Measurements from ENCODE around the gene PLA2G4F.

Gene PLA2G4F

DNA sequence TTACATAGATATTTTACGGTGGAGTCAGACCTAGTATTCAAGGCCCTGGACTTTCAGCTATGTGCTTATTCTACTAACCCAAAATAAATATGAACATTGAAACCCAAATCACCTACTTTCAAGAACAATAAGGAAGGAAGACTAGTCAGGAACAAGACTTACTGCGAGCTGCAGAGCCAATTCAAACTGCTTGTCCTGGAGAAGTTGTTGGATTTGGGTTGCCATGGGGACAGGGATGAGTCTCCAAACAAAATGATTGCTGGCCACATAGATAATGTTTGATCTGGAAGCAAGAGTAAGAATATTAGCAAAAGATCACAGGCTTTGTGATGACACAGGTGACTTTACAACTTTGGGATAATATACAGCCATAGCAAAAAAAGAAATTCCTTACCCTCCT, 21.6 kb upstream of the PLA2G4F start:
- TF ChIP-seq, protein P1, sequence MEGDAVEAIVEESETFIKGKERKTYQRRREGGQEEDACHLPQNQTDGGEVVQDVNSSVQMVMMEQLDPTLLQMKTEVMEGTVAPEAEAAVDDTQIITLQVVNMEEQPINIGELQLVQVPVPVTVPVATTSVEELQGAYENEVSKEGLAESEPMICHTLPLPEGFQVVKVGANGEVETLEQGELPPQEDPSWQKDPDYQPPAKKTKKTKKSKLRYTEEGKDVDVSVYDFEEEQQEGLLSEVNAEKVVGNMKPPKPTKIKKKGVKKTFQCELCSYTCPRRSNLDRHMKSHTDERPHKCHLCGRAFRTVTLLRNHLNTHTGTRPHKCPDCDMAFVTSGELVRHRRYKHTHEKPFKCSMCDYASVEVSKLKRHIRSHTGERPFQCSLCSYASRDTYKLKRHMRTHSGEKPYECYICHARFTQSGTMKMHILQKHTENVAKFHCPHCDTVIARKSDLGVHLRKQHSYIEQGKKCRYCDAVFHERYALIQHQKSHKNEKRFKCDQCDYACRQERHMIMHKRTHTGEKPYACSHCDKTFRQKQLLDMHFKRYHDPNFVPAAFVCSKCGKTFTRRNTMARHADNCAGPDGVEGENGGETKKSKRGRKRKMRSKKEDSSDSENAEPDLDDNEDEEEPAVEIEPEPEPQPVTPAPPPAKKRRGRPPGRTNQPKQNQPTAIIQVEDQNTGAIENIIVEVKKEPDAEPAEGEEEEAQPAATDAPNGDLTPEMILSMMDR (IDR thresholded peaks at IDR 0.05) = no peak

DNA sequence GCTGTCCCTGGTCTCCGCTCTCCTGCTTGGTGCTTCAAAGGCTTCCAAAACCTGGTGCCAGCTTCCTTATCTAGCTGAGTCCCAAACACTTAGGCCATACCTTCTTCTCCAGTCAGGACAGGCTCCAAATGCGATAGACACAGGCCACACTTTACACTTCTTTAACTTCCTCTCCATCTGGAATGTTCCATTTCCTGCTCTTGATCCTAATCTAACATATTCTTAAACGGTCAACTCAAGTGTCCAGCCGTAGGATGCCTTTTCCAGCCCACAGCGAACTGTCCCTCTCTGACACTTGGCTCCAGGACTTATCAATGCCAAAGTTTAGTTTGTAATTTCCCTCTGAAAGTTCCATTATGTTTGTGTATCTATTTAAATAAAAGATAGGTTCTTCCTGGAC, 19.2 kb upstream of the PLA2G4F start:
- TF ChIP-seq, protein P1 (IDR thresholded peaks at IDR 0.05) = no peak

DNA sequence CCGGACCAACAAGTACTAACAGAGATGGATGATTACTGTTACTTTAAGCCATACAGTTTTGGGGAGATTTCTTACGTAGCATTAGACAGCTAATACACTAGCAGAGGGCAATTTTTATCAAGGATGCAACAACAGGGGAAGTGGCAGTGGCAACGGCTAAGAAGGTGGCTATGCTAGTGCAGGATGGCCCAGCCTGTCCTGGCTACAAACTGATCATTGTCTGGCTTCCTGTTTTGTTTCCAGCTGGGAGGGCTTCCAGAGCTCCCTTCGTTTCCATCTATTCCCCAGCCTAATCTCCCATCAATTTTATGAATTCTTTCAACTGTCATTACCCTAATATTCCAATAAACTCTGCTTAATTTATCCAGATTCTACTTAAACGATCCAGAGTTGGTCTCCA, 16.0 kb upstream of the PLA2G4F start:
- TF ChIP-seq, protein P1 (IDR thresholded peaks at IDR 0.05) = no peak

DNA sequence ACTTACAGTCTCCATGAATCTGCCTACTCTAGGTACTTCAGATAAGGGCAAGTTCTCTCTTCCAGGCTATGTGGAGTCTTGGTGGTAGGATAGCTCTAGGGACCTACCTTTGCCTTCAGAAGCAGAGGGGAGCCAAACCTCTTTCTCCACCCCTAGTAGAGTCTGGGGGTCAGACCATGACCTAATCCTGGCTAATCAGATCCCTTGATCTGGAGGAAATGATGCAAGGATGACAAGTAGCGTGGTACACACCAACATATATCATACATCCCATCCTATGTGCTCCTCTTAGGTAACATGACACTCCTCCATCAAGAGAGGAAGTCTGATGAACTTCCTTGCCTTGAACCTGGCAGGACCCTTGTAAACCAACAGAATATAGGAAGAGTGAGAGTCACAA, 15.4 kb upstream of the PLA2G4F start:
- TF ChIP-seq, protein P1 (IDR thresholded peaks at IDR 0.05) = no peak

DNA sequence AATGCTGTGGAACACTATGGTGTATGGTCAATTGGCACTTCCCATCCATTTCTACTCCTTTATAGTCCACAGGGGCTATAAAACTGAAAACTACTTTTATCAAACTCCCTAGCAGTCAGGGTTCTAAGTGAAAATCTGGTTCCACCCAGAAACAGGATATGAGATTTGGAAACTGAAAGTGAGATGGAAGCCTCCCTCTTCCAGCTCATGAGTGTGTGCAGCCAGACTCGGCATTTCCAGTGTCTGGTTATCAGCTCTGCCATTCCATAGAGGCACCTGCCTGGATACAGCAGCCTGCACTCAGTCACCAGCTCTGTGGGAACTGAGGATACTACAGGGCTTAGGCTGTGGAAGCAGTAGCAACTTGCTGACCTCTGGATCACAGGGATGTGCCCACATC, 14.7 kb upstream of the PLA2G4F start:
- TF ChIP-seq, protein P1 (IDR thresholded peaks at IDR 0.05) = no peak

DNA sequence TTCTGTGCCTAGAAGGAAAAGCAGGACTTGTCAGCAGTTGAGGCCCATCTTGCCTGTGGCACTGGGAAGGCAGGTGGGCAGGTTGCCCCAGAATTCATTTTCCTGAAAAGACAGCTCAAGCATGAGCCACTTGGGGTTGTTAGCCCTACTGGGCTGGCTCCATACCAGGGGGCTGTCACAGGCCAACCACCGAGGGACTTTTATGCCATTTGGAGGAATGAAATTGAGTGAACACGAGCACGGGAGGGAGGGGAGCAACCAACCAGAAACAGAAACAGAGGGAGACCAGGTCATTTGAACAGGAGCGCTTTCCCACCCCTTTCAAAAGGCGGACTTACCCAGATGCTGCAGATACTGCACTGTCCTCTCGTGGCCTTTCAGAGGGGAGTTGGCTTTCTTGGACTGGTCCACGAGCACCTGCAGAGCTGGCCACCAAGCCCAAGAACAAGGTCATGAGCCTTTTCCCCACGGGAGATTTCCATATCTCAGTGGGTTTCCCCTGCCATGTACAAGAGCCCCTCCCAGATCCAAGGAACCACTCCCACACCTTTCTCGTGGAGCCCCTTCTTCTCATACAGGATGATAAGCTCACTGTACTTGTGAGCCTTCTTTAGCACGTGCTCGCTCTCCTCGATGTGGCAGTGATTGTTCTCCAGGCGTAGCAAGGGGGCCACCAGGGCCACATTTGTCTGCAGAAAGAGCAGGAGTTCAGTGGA, 9.9 kb upstream of the PLA2G4F start:
- TF ChIP-seq, protein P1 (IDR thresholded peaks at IDR 0.05) = no peak

DNA sequence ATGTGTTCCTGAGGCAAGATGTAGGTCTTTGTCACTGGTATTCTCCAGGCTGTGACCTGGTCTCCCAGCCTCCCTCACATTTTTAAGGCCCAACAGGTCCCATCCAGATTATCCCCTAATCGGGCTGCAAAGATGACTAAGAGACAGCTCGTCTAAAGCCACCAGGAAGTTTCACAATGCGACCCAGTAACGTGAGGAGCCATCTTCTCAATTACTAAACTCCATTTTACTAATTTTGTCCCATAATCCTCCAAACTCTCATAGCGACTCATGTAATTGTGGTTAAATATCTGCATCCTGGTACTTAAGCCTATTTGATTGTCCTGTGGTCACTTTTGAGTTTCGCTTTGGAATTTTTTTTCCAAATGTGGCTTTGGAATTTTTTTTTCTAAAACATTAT, 8.7 kb upstream of the PLA2G4F start:
- TF ChIP-seq, protein P1 (IDR thresholded peaks at IDR 0.05) = no peak

Measured in LNCAP (cell line).